Measurements from ENCODE around the gene CTDSPL.
A peak's percentile ranks its signal among the peaks of the same experiment; 100 is the strongest.

CTDSPL gene

DNA sequence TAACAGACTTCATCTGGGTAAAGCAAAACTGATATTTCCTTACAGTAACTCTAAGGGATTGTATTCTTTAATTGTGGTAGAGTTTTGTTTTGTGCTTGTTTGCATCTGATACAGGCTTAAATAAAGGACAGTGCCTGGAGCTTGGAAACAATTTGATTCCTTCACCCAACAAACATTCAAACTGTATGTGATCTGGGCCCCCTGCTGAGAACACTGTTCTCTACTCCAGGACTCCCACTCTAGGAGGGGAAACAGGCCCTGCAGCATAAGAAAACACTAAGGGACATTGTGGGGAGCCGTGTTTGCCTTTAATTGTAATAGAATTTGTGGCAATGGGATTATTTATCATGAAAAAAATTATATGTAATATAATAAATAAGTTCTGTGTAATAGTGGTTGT, 56.9 kb downstream of the CTDSPL start:
- no peak for DNase-seq

DNA sequence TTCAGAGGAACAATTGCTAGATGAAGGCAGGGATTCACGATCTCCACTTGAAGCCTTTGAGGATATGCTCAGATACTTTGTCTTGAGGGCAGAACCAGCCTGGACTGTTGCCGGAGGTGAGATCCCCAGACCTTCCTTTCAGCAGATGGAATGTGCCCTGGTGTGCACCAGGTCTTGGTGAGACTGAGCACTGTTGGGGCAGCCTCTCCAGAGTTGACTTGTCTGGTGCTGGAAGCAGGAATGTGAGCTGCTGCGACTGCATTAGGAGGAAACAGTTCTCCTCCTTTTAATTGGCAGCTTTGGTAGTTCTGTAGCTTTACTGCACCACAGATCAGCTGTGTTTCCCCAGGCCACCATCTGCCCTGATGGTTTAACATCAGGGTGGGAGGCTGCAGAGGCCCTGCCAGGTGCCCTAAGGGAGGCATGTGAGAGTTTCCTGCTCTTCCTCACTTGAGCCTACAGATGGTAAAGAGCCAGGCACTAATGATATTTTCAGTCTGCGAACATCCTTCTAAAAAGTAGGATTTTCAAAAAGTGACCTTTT, 58.5 kb downstream of the CTDSPL start:
- no peak for DNase-seq

DNA sequence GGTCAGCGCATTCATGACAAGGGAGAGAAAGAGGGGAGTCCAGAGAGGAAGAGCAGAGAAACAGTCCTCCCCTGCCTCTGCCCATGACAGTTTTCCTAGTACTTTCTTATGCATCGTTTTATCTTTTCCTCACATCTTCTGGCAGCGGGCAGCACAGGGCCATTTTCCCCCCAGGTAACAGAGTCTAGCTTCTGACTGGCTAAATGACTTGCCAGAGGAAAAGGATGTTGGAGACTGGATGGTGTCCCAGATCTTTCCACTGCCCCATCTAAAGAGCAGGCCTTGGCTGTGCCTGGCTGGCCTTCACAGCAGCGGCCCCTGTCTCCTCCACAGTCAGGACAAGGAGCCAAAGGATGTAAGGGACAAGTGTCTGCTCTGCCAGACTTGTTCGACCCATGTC, 59.3 kb downstream of the CTDSPL start:
- DNase-seq, result no peak

DNA sequence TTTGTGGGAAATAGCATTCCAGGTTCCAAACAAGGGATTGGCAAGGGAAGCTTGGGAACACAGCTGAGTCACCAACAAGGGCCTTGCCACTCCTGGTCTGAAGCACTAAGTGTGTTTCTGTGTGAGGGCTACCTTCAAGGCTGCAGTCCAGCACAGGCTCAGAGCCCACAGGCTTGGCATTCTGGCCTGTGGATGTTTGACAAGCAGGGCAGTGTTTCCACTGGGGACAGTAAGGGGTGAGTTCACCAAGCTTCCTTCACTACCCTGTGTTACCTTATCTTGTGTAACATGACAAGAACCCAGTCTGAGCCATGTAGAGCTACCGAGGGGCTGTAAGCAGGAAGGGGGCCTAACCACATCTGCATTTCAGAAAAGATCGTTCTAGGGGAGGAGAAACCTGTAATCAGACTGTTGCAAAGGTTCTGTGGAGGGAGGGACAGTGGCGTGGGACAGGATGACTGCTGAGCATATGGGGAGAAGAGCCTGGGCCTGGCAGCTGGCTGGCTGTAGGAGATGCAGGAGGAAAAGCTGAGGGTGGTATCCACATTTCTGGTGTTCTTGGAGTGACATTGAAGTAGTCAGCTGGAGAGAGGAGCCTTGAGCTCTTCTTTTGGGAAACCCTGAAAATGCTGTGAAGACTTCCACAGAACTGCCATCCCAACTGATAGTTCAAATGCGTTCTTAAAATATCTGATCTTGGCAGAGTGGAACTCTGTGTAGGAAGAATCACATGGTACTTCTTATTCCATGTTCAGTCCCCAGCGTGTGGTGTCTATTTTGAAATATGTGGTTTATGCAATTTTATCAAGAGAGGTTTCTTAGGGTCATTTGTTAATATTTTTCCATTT, 61.3 kb downstream of the CTDSPL start:
- DNase-seq, result peak; percentile 42

DNA sequence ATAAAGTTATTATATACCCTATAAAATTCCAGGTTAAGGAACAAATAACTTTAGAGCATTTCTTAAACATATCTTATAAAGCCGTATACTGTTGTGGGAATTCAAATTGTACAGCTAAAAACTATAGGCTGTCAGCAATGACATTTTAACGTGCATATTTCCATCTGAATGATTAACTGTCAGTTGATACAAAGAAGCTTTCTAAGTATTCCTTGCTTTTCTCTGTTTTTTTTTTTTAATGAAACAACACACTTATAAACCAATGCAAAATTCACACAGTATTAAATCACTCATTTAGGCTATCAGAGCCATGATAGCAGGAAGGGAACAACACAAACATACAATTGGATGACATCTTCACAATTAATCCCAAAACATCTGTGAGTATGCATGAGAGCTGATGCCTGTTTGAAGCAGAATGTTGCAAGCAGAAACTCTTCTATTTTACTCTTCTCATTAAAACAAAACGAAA, 61.9 kb downstream of the CTDSPL start:
- DNase-seq, result no peak

DNA sequence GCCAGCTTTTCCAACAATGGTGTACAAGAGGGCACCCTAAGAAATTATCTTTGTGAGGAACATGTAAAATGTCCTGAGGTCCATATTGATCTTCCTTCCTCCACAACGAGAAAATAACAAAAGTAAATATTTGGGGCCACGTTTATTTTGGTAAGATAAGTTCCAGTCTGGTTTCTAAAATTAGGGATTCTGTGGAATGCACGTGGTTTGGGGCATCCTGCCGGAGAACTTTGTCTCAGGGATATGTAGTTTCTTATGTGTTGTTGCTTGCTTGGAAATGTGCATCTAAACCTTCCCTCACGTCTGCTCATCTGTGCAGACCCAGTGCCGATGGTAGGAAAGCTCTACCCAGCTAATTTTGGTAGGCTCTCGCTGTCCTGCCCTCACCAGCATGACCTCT, 62.8 kb downstream of the CTDSPL start:
- peak; percentile 24 for DNase-seq

DNA sequence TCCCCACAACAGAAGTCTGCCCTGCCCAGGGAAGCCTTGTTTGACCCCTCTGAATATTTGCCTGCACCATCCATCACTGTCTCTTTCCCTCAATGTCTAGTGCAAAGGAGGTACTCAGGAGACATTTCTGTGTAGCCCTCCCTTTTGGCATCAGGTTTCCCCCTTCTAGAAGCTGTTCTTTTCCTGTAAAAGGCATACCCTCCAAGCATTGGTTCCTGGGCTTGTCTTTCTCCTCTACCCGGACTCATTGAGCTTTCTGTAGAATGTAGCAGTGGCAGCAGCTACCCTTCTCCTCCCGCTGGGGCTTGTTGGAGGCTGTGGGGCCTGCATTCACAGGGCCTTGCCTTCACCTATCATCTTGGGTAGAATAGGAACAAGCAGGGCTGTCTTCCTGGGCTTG, 63.5 kb downstream of the CTDSPL start:
- DNase-seq, result no peak

DNA sequence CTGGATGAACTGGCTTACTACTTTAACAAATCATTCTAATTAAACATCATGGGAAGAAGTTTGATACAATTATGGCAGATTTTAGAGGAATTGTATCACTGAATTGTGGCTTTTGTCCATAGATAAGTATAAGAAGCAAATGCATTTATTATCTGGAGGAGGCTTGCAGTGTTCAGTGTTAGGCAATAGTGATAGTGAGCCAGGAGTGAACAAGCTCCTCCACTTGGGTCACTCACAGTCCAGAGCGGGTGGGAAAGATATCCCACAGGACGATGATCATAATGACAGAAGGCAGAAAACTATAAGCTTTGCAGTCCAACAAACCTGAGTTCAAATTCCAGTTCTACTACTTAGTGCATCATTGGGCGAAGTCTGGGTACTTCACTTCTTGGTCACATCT, 64.9 kb downstream of the CTDSPL start:
- no peak for DNase-seq

DNA sequence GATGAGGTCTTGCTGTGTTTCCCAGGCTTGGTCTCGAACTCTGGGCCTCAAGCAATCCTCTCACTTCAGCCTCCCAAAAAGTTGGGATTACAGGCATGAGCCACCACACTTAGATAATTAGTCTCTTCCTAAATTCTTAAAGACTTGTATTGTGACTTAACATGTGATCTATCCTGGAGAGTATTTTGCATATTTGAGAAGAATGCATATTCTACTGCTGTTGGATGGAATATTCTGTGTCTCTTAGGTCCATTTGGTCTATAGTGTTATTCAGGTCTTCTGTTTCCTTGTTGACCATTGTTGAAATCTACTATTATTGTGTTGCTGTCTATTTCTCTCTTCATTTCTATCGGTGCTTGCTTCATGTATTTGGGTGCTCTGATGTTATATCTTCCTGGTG, 68.8 kb downstream of the CTDSPL start:
- no peak for DNase-seq

DNA sequence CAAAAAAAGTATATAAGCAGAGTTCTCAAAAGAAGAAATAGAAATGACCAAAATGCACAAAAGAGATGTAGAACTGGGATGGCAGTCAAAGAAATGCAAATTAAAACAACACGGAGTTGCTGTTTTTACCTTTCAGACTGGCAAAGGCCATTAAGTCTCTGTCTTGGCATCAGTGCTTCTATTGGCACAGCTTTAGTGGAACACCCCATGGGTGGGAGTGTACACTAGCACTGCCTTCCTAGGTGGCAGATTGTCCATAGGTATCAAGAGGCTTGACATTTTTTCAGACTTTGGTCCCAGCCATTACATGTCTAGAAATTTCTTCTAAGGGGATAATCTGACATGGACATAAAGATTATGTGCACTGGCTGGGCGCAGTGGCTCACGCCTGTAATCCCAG, 70.8 kb downstream of the CTDSPL start:
- DNase-seq, result no peak

DNA sequence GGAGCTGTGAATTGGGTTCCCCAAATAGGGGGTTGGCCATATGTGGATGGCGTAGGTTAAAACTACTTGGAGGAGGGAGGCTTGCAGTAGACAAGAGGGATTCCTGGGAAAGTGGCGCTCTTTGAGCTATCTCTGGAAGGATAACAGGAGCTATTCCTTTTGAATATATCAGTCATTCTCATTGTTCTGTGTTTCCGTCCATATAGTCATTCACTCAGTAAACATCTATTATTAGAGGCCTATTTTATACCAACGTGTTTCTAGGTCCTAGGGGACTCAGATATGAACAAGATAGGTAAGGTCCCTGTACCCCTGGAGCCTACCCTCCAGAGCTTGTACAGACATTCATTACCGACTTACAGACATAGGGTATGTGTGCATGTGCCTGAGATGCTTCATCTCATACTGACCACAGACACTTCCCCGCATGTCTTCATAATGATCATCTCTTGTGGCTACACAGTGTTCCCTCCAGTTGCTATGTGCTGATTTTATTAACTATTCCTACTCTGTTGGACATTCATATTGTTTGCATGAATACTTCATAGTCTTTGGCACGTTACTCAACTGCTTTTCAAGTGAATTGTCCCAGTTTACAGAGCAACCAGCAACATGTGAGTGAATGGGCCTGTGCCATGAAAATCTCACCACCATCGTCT, 73.1 kb downstream of the CTDSPL start:
- DNase-seq, result peak; percentile 32

DNA sequence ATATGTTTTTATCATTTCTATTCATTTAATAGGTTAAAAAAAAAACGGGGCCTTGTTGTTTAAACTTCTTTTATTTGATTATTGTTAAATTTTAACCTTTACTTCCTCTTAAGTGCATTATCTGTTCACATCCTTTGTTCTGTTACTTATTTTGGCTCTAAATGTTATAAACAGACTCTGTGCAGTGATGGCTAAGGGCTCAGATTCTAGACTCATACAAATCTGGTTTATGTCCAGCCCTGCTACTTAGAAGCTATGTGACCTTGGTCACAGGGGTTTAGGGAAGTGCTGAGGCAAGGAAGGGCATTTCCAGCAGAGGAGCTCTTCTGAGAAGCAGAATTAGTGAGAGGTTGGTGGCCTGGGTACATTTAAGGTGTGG, 73.6 kb downstream of the CTDSPL start:
- DNase-seq, result no peak

DNA sequence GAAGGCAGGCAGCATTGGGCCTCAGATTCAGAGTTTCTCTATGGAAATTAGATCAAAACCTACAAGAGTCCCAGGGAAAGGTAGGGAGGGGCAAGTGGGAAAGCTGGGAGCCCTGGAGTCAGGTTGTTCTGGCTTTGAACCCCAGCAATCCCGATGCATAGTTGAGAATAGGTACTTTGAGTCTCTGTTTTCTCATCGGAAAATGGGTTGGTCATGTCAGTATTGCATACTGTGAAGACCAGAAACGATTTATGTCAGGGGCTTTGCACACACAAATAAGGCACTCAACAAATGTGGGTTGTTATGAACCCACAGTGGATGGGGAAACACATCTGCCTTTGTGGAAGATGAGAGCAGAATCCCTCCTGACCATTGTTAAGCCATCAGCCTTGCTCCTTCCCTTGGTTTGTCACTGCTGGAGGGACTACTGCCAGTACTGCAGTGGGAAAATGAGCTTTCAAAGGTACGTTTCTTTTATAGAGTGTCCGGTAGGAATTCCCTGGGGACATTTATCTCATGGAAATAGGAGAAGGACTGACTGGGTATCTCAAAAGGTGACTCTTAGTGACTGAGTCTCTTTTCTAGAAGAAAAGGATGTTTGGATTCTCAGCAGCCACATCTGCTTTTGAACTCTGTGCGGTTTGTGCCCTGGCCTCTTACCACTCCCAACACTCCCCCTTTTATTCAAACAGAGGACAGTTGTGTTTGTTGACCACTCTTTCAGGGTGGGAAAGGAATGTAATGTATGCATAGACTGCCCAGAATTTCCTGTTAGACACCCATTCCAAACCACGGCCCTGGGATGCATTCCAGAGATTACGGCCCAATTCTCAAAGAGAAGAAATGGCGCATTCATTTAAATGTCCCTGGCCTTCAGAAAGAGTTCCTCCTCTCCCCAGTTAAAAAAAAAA, 74.3 kb downstream of the CTDSPL start:
- DNase-seq, result peak; percentile 97

DNA sequence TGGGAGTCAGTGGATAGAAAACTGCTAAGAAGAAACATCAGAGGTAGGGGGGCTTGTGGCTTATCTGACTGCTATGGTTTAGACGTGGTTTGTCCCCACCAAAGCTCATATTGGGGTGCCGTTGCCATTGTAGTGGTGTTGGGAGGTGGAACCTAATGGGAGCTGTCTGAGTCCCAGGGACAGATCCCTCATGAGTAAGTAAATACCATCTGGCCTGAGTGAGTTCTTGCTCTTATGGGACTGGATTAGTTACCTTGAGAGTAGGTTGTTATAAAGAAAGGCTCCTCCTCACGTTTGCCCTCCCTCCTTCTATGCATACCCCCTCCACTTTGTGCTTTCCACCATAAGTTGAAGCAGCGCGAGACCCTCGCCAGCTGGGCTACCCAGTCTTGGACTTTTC, 75.5 kb downstream of the CTDSPL start:
- no peak for DNase-seq

DNA sequence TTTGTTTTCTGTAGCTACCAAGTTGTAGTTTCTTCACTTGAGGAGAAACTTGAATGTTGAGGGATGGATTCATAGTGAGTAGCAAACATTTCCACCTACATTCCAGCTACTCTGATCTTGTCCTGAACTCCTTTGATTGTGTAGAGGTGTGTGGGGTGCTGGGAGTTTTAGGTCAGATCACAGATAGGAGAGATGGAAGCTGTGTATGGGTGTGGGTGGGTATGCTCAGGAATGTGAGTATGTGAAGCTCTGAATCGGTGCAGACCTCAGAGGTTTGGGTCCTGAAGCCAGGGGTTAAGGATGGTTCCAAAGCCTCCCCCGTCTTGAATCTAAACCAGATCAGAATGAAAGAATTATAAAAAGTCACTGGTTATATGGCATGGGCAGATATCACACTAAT, 76.3 kb downstream of the CTDSPL start:
- DNase-seq, result no peak

DNA sequence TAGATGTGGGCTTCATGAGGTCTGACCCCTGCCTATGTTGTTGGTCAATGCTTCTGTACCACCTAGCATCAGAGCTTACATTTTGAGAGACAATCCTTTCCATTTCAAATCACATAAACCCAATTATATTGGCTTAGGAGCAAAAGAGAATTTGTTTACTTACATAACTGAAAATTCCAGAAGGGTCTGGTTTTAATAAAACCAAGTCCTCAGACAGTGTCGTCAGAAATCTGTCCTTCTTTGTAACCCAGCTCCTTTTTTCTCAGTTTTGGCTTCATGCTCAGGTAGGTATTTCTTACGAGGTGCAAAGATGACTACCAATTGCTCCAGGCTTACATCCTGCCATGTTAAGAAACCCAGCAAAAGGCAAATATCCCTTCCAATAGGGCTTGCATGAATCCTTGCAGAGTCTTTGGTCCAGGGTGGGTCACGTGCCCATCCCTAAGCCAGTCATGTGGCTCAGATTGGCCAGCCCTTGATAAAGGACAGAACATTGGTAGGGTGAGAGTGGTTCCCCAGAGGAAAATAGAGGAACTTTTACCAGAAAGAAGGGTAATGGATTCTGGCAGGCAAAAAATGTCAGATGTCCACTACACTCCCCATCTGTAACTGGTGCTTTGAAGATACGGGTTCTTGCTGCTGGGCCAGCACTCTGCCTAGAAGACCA, 78.7 kb downstream of the CTDSPL start:
- no peak for DNase-seq

DNA sequence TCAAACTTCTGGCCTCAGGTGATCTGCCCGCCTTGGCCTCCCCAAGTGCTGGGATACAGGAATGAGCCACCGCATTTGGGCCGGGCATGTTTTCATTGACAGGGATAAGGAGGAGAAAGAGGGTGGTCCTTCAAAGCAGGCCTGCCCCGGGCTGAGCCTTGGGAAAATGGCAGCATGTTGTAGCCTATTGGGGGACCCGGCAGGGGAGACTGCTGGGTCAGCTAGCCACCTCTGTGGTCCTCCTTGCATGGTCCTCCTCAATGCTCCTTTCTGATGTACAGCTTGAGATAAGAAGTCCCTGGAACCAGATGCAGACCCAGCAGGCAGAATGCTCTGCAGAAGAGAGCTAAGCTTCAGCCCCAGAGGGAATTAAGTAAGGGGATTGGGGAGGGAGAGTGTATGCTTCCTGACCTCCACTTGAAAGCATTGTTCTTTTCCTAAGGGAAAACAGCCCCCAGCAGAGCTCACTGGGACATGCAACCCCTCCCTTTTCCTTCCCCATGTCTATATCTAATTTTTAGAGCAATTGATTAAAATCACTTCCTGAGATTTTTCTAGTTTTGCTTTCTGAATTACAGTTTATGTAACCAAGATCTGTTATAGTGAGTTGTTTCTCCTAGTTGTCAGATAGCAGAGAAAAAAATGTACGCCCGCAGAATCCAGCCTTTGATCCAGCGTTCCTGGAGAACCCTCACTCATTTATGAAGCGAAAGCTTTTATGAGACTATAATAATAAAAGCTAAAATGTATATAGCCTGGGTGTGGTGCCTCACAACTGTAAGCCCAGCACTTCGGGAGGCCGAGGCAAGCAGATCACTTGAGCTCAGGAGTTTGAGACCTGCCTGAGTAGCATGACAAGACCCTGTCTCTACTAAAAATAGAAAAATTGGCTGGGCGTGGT, 80.2 kb downstream of the CTDSPL start:
- no peak for DNase-seq

DNA sequence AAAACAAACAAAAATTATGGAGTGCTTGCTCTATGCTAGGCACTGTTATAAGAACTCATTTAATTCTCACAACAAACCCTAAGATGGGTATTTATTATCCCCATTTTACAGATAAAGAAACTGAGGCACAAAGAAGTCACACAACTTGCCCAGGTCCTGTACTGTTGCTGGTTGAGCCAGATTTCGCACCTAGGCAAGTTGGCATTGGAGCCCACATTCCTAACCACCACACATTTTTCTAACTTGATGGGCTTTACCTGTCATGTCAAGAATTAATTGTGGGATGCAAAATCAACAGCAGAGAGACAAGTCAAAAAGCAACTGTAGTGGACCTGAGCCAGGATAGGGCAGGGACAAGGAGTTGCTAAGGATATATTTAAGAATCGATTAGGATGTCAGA, 81.0 kb downstream of the CTDSPL start:
- no peak for DNase-seq

DNA sequence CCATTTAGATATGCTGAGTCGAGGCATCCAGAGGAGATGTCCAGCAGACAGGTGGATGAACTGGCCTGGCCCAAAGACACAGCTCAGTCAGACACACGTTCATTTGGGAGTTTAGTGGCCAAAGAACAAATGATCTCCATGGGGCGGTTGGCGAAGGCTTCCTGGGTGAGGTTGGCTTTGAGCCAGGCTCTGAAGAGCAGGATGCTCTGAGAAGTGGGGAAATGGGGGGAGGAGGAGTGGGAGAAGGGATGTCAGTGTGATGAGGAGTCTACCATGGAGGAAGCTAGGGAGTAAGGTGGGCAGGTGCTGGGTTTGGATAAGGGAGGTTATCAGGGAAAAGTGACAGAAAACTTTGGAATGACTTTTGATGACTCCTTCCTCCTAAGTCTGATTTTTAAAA, 81.4 kb downstream of the CTDSPL start:
- DNase-seq, result no peak

DNA sequence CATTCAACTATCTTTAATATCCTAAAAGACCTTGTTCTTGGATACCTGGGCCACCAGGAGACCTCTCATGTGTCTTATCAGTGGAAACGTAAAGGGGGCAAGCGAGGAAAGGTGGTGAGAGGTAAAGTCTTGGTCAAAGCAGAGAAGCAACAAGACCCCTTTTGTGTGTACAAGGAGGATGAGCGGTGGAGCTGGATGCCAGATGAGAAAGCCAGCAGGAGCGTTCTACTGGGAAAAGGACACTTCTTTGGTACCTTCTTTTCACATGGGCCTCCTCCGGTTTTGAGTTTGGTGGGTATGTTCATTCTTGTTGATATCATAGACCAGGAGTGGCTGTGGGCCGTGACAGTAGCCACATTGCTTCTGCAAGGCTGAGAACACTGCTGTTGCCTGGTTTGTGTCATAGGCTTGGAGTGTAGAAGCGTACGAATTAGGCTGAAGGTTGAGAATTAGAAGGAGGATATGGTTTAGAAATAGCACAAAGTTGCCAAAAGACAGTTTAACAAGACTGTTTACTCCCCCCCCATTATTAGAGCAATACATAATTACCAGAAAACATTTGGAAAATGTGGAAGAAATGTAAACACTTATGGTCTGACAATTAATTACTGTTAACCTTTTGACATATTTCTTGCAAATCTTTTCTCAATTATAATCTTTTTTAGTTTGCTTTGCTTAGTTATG, 82.1 kb downstream of the CTDSPL start:
- no peak for DNase-seq

DNA sequence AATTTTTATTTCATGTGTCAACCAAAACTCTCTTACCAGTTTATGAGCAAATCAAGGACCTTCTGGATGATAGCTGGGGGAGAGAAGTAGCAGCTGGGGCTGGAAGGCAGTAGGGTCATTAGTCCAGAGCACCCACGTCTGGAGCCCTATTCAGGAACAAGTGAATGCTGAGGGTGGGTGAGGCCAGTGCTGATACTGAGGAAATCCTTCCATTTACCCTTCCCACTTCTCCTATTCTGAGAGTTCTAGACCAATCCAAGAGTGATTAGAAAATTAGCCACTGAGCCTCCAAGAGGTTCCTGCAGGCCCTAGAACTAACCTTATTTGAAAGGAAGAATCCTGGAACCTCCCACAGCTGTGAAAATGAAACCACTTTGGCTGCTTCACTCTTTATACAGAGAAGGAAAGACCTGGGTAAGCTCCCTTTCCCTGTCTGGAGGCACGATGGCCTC, 82.7 kb downstream of the CTDSPL start:
- no peak for DNase-seq
